ENCODE measurements around the gene ZNF280B.

DNA sequence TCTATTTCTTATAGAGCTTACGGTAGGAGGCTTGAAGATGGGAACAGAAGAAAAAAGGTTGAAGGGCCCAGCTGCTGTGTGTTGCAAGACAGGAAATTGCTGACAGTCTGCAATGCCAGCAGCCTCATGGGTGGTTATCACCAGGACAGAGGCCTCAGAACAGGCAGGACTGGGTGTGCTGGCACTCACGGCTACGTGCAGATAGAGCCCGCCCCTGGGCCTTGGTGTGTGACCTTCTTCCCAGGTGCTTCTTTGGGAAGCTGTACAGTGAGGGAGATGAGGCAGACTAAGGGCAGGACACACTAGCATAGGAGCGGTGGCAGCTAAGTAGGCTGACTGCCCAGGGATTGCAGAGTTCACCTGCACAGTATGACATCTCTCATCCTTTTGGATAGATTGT, 37.9 kb upstream of the ZNF280B start:
- no peak for TF ChIP-seq EZH2 (IDR thresholded peaks at IDR 0.05; ENCODE audit: insufficient read depth, poor library complexity, severe bottlenecking)
- TF ChIP-seq EZH2phosphoT487 (IDR thresholded peaks at IDR 0.05; ENCODE audit: insufficient read depth, low read depth): no peak
